ENCODE results near the gene ELMOD2.

Gene ELMOD2

DNA sequence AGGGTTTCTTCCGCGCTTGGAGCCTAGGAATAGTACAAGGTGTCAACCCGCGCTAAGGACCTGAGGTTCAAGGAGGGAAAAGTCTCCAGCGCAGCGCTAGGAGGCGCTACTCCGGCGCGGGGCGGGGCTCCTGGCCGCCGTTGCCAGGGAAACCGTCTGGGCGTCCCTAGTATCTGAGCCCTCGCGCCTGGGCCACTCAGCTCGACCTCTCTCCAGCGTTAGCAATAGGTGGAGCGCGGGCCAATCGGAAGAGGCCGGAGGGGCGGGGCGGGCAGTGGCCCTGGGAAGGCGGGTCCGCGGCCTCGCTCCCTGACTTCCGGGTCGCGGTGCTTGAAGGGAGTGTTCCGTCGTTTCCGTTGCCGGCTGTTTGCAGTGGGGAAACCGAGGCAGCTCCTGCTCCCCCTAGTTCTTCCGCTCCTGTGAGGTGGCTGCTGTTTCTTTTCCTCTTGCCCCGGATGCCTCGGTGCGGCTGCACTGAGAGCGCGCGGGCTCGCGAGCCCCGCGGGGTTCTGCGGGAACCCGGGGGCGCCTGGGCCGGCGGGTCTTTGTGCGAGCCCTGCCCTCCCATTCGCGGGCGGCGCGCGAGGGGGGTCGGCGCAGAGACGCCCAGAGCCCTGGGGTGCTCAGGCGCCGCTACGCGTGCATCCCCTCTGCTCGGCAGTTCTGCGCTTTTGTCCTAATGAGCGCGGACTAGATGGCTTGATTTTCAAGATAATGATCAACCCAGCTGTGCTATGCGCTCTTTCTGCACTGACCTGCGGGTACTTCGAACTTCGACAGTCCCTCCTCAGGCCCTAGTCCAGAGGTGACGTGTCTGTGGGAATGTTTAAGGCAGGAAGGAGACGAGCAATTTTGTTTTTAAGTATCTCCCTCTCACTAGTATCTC lies at the start of gene ELMOD2:
ELMOD2 (plus strand) TSS at position 312 of the 886 bp plus-strand sequence. CDS start 1,261 bp downstream, outside the sequence.
- peak within 1 kb of the TSS; percentile 62 for H3K4me3 ChIP-seq (ENCODE audit: low read depth, low read length)
- H3K9me3 ChIP-seq (ENCODE audit: severe bottlenecking), result no peaks in the 10 kb centered on the region
- TF ChIP-seq CTCF (IDR thresholded peaks at IDR 0.05; ENCODE audit: low read depth, low read length), result peak; percentile 97
- peaks cover 7% of the 10 kb centered on the region for H3K36me3 ChIP-seq
- peak; percentile 99 for DNase-seq
- H3K27ac ChIP-seq, result peak within 1 kb of the TSS; percentile 86
- H3K27me3 ChIP-seq (ENCODE audit: insufficient read depth, low read depth, severe bottlenecking), result no peaks in the 10 kb centered on the region

DNA sequence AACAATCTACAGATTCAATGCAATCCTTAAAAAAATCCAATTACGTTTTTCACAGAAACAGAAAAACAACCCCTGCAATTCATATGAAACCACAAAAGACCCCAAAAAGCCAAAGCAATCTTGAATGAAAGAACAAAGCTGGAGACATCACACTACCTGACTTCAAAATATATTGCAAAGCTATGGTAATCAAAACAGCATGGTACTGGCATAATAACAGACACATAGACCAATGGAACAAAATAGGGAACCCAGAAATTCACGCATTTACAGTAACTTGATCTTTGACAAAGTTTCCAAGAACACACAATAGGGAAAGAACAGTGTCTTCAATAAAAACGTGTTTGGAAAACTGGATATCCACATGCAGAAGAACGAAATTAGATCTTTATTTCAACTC lies 40.5 kb upstream of the ELMOD2 start:
- no peaks in the 10 kb centered on the region for H3K27me3 ChIP-seq (ENCODE audit: insufficient read depth, low read depth, severe bottlenecking)
- DNase-seq, result no peak
- no peaks in the 10 kb centered on the region for H3K9me3 ChIP-seq (ENCODE audit: severe bottlenecking)
- H3K36me3 ChIP-seq, result no peaks in the 10 kb centered on the region
- no peak for TF ChIP-seq CTCF (IDR thresholded peaks at IDR 0.05; ENCODE audit: low read depth, low read length)
- H3K4me3 ChIP-seq (ENCODE audit: low read depth, low read length), result no peak overlapping the region
- no peak overlapping the region for H3K27ac ChIP-seq

DNA sequence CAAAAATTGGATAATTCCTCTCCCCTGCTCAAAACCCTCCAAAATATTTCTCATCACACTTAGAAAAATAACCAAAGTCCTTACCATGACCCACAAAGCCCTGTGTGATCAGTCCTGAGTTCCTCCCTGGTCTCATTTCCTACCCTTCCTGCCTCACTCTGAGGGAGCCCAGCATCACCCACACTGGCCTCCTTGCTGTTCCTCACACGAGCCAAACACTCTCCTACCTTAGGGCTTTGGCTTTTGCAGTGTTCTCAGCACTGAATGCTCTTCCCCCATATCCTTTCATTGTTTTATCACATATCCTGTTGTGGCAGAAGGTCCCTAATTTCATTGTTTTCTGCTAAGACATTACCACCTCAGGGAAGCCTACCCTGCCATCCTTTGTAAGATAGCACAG lies 38.0 kb upstream of the ELMOD2 start:
- Histone ChIP-seq H3K4me3 (ENCODE audit: low read depth, low read length) (no peak overlapping the region), H3K36me3 (no peaks in the 10 kb centered on the region), H3K27ac (no peak overlapping the region), H3K9me3 (ENCODE audit: severe bottlenecking) (no peaks in the 10 kb centered on the region), H3K27me3 (ENCODE audit: insufficient read depth, low read depth, severe bottlenecking) (no peaks in the 10 kb centered on the region)
- DNase-seq, result no peak
- no peak for TF ChIP-seq CTCF (IDR thresholded peaks at IDR 0.05; ENCODE audit: low read depth, low read length)

DNA sequence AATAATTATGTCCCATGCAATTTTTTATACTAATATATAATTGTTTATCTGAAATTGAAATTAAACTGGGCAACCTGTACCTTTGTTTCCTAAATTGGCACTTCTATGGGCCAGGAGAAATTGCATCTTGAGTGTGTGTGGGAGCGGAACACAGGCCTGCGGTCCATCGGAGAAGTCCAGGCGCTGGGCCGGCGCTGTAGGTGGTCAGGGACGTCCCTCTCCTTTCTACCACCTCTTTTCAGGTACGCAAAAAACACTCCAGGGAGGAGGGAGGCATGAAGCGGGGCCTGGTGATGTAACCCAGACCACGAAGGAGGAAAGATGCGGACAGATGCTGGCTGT lies 26.6 kb upstream of the ELMOD2 start:
- no peak for DNase-seq
- Histone ChIP-seq H3K27me3 (ENCODE audit: insufficient read depth, low read depth, severe bottlenecking) (no peaks in the 10 kb centered on the region), H3K27ac (no peak overlapping the region), H3K36me3 (no peaks in the 10 kb centered on the region), H3K9me3 (ENCODE audit: severe bottlenecking) (no peaks in the 10 kb centered on the region), H3K4me3 (ENCODE audit: low read depth, low read length) (no peak overlapping the region)
- TF ChIP-seq CTCF (IDR thresholded peaks at IDR 0.05; ENCODE audit: low read depth, low read length), result no peak

- Histone ChIP-seq H3K27ac (no peak within 1 kb of the TSS), H3K27me3 (ENCODE audit: insufficient read depth, low read depth, severe bottlenecking) (no peaks in the 10 kb centered on the region), H3K36me3 (no peaks in the 10 kb centered on the region), H3K9me3 (ENCODE audit: severe bottlenecking) (no peaks in the 10 kb centered on the region), H3K4me3 (ENCODE audit: low read depth, low read length) (no peak within 1 kb of the TSS)
- TF ChIP-seq CTCF (IDR thresholded peaks at IDR 0.05; ENCODE audit: low read depth, low read length), result no peak
- no peak for DNase-seq
Measured at GRCh38 chr4:140497747-140498636, 26.0 kb upstream of the ELMOD2 start, which contains the start of gene MGAT4D. Gene MGAT4D, minus strand, starts transcription at chr4:140498293. Its CDS starts 71 bp downstream, at chr4:140498222.

Data from WERI-Rb-1 (cell line).